SK-N-SH treated with all-trans-retinoic acid at 6 μM for 48 hours (cell line): ENCODE measurements around the gene DPP6.

ENCODE experiments used
- ATAC-seq: fragments of 200-7000 bp; cut with Tn5 transposase; 3 replicates; pipeline ENCODE4 v1.9.1; 2020; ENCODE audit warnings: mild to moderate bottlenecking, moderate library complexity
- BACH2 ChIP-seq: fragments of 250-450 bp; sonication (Bioruptor Pico); IDR thresholded peaks from 2 replicates; pipeline ENCODE4 v1.9.0; 2021; ENCODE audit warnings: mild to moderate bottlenecking, borderline replicate concordance
- CREB5 ChIP-seq: fragments of 250-450 bp; sonication (Bioruptor Pico); IDR thresholded peaks from 2 replicates; pipeline ENCODE4 v1.5.1; 2020; ENCODE audit warnings: low read depth, mild to moderate bottlenecking, moderate library complexity
- CSRNP3 ChIP-seq: fragments of 250-450 bp; sonication (Bioruptor Pico); IDR thresholded peaks from 2 replicates; pipeline ENCODE4 v1.5.1; 2021; ENCODE audit warnings: mild to moderate bottlenecking, moderate library complexity
- ESRRG ChIP-seq: fragments of 250-450 bp; sonication (Bioruptor Pico); IDR thresholded peaks from 2 replicates; pipeline ENCODE4 v1.6.1; 2021; ENCODE audit warnings: mild to moderate bottlenecking
- GLIS3 ChIP-seq: fragments of 250-450 bp; sonication (Bioruptor Pico); IDR thresholded peaks from 2 replicates; pipeline ENCODE4 v1.5.0; 2020; ENCODE audit warnings: mild to moderate bottlenecking, moderate library complexity
- ISL1 ChIP-seq: fragments of 250-450 bp; sonication (Bioruptor Pico); IDR thresholded peaks from 2 replicates; pipeline ENCODE4 v2.1.2; 2022; ENCODE audit warnings: mild to moderate bottlenecking, moderate library complexity
- PATZ1 ChIP-seq: fragments of 250-450 bp; sonication (Bioruptor Pico); IDR thresholded peaks from 2 replicates; pipeline ENCODE4 v1.8.0; 2020; ENCODE audit warnings: mild to moderate bottlenecking, moderate library complexity, borderline replicate concordance
- POU6F1 ChIP-seq: fragments of 250-450 bp; sonication (Bioruptor Pico); IDR thresholded peaks from 2 replicates; pipeline ENCODE4 v1.8.0; 2021; ENCODE audit warnings: low read depth, mild to moderate bottlenecking, moderate library complexity, borderline replicate concordance
- PPARA ChIP-seq: fragments of 250-450 bp; sonication (Bioruptor Pico); IDR thresholded peaks from 2 replicates; pipeline ENCODE4 v1.5.0; 2020; ENCODE audit warnings: mild to moderate bottlenecking, borderline replicate concordance
- SNAI2 ChIP-seq: fragments of 250-450 bp; sonication (Bioruptor Pico); IDR thresholded peaks from 2 replicates; pipeline ENCODE4 v1.5.0; 2020; ENCODE audit warnings: mild to moderate bottlenecking, moderate library complexity
- TCF4 ChIP-seq: fragments of 250-450 bp; sonication (Bioruptor Pico); IDR thresholded peaks from 2 replicates; pipeline ENCODE4 v1.8.0; 2021; ENCODE audit warnings: mild to moderate bottlenecking, moderate library complexity, borderline replicate concordance
- TOX ChIP-seq: fragments of 250-450 bp; sonication (Bioruptor Pico); IDR thresholded peaks from 2 replicates; pipeline ENCODE4 v1.8.0; 2021; ENCODE audit warnings: mild to moderate bottlenecking, moderate library complexity, borderline replicate concordance
- TSHZ2 ChIP-seq: fragments of 250-450 bp; sonication (Bioruptor Pico); IDR thresholded peaks from 2 replicates; pipeline ENCODE4 v1.5.0; 2020; ENCODE audit warnings: mild to moderate bottlenecking, moderate library complexity
- ZFP3 ChIP-seq: fragments of 250-450 bp; sonication (Bioruptor Pico); IDR thresholded peaks from 2 replicates; pipeline ENCODE4 v1.5.0; 2020; ENCODE audit warnings: mild to moderate bottlenecking, moderate library complexity
- ZFP30 ChIP-seq: fragments of 450-650 bp; formaldehyde crosslinking; IDR thresholded peaks from 2 replicates; pipeline ENCODE4 v1.5.0; 2022; ENCODE audit warnings: mild to moderate bottlenecking, moderate library complexity
- ZNF70 ChIP-seq: fragments of 450-650 bp; formaldehyde crosslinking; IDR thresholded peaks from 2 replicates; pipeline ENCODE4 v1.5.0; 2020; ENCODE audit warnings: mild to moderate bottlenecking, moderate library complexity
- ZNF8 ChIP-seq: fragments of 450-650 bp; formaldehyde crosslinking; IDR thresholded peaks from 2 replicates; pipeline ENCODE4 v1.5.0; 2020; ENCODE audit warnings: mild to moderate bottlenecking, moderate library complexity

Gene DPP6

GRCh38 chr7:154873500-154874121, 821.4 kb downstream of the DPP6 start (continued):
- TF ChIP-seq ZNF70: no peak
- TF ChIP-seq TOX (CRISPR knock-in tag): no peak

GRCh38 chr7:154874409-154875113, 822.4 kb downstream of the DPP6 start:
- no peak for TF ChIP-seq ZNF70
- no peak for TF ChIP-seq ESRRG
- no peak for TF ChIP-seq CREB5
- TF ChIP-seq ZNF8 (CRISPR knock-in tag): no peak
- TF ChIP-seq TSHZ2 (CRISPR knock-in tag): no peak
- TF ChIP-seq SNAI2: no peak
- TF ChIP-seq ISL1 (CRISPR knock-in tag): no peak
- no peak for TF ChIP-seq PATZ1 (CRISPR knock-in tag)
- TF ChIP-seq GLIS3 (CRISPR knock-in tag): no peak
- TF ChIP-seq CSRNP3: no peak
- no peak for TF ChIP-seq PPARA (CRISPR knock-in tag)
- no peak for TF ChIP-seq ZFP30 (CRISPR knock-in tag)
- no peak for TF ChIP-seq TCF4 (CRISPR knock-in tag)
- no peak for TF ChIP-seq BACH2 (CRISPR knock-in tag)
- no peak for TF ChIP-seq ZFP3 (CRISPR knock-in tag)
- ATAC-seq: no peak

GRCh38 chr7:154875297-154875696, 823.1 kb downstream of the DPP6 start:
- ATAC-seq: no peak
- no peak for TF ChIP-seq POU6F1 (CRISPR knock-in tag)
- no peak for TF ChIP-seq ZNF70
- TF ChIP-seq GLIS3 (CRISPR knock-in tag): no peak
- no peak for TF ChIP-seq ZNF8 (CRISPR knock-in tag)
- TF ChIP-seq, all 23 proteins: peak for 0

GRCh38 chr7:154876516-154876915, 824.3 kb downstream of the DPP6 start:
- ATAC-seq: no peak
- TF ChIP-seq TCF4 (CRISPR knock-in tag): no peak
- no peak for TF ChIP-seq ZFP3 (CRISPR knock-in tag)
- no peak for TF ChIP-seq ESRRG
